ENCODE data around the gene KCNAB3.

Gene KCNAB3

GRCh38 chr17:7897090-7897489, 32.6 kb downstream of the KCNAB3 start:
- no peak for DNase-seq

- DNase-seq, result no peak
Measured at GRCh38 chr17:7894866-7895265, 34.8 kb downstream of the KCNAB3 start.

DNA sequence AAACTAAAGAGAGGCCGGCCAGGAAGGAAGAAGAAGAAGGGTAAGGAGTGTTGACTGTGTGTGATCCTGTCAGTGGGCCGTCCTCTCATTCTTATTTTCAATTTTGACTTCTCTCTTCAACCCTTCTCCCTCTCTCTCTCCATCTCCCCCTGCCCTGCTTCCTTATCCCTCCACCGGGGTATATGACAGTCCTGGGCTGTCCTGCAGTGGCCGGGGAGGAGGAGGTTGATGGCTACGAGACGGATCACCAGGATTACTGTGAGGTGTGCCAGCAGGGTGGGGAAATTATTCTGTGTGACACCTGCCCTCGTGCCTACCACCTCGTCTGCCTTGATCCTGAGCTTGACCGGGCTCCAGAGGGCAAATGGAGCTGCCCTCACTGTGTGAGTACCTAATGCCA, 35.4 kb downstream of the KCNAB3 start:
- no peak for DNase-seq

- DNase-seq, result no peak
Measured at GRCh38 chr17:7893187-7893880, 36.3 kb downstream of the KCNAB3 start.

DNA sequence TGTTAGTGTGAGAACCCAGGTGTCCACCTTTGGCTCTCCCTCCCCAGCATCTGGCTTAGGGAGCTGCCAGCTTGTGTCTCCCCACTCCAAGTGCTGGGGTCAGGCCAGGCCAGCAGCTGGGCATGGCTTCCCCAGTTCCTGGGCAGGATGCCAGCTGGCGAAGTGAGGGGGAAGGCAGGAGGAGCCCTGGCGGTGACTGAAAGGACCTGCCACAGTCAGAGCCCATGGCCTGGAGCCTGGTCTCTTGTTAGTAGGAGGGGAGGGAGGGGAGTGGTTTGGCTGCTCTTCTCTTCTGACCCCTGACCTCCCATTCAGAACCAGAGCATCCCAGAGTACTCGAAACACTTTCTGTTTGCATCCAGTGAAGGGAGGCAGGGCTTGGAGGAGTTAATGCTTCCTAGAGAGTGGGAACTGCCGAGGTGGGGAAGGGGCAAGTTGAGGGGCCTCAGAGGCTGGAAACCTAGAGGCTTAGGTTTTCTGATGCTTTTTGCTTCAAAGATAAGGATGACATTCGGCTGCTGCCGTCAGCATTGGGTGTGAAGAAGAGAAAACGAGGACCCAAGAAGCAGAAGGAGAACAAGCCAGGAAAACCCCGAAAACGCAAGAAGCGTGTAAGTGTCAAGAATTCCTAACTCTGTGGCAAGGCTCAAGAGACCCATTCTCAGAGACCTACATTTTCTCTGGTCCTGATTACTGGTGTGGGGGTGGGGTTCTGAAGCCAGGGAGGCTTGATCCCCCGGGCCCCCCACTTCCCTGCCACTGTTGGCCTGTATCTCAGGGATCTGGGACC, 40.3 kb downstream of the KCNAB3 start:
- peak in 2 of 5 experiments; percentile 5 to 43 for DNase-seq

GRCh38 chr17:7888184-7888920, 41.3 kb downstream of the KCNAB3 start, which contains the start of gene CHD3:
Gene CHD3, plus strand, starts transcription at chr17:7888789. Its CDS starts 212 bp downstream, at chr17:7889001.
- peak in 3 of 5 experiments; percentile 39 to 58 (median 46) for DNase-seq

- DNase-seq, result peak; percentile 64 to 98 (median 83)
Measured at GRCh38 chr17:7887482-7888183, 42.0 kb downstream of the KCNAB3 start.

- no peak for DNase-seq
Measured at GRCh38 chr17:7887038-7887481, 42.6 kb downstream of the KCNAB3 start.

- DNase-seq, result peak; percentile 25 to 77 (median 59)
Measured at GRCh38 chr17:7886227-7887037, 43.2 kb downstream of the KCNAB3 start.

DNA sequence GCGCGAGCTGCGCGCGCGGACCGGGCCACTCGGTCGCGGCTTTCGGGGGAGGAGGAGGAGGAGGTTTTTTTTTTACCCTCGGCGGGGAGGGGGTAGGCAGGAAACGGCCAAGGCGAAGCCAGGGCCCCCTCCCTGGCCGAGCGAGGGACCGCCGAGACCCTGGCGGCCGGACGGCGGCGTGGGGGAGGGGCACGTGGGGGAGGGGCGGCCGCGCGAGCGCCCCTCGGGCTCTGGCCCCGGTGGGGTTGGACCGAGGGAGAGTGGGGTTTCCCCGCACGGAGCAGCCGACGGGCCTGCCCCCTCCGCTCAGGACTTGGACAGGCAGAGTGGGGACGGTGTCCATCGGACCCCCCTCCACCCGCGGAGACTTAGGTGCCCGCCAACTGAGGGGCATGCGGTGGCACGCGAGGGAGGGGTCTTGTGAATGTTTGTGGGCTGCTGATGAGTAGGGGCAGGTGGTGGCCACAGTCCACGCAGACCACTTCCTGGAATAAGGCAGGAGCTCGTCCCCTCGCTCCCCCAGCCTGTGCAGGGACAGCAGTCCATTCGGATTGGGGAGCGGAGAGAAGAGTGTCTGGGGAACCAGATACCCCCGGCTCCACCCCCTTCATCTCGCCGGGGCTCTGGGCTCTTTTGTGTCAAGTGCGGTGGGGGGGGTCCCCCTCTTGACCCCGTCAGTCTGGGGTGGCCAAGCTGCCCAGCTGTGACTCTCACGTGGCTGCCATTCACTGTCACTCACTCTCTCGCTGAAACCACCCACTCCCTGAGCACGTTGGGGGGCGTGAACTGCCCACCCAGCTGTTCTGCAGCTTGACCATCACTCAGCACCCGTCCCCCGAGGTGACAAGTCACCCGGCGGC, 44.1 kb downstream of the KCNAB3 start:
- peak in 4 of 5 experiments; percentile 14 to 69 (median 28) for DNase-seq

DNA sequence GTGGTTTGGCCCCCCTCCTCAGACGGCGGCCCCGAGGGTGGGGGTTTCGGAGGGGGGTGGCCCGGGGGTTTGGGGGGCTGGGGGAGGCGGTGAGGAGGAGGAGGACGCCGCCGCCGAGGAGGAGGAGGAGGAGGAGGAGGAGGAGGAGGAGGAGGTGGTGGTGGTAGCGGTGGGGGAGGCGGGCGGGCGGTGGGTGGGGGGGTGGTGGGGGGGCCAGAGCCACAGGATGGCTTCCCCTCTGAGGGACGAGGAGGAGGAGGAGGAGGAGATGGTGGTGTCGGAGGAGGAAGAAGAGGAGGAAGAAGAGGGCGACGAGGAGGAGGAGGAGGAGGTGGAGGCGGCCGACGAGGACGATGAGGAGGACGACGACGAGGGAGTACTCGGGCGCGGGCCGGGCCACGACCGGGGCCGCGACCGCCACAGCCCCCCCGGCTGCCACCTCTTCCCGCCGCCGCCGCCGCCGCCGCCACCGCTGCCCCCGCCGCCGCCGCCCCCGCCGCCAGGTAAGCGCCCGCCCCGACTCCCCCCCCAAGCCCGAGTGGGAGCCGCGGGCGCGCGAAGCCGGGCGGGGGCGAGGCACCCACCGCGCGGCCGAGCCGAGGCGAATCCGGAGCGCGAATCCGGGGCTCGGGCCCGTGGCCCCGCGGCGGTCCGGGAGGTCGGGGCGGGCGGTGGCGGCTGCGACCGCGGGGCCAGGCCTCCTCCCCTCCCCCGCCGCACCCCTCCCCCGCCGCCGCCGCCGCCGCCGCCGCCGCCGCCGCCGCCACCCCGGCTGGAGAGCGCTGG, 44.9 kb downstream of the KCNAB3 start:
- peak in 4 of 5 experiments; percentile 2 to 58 (median 40) for DNase-seq

DNA sequence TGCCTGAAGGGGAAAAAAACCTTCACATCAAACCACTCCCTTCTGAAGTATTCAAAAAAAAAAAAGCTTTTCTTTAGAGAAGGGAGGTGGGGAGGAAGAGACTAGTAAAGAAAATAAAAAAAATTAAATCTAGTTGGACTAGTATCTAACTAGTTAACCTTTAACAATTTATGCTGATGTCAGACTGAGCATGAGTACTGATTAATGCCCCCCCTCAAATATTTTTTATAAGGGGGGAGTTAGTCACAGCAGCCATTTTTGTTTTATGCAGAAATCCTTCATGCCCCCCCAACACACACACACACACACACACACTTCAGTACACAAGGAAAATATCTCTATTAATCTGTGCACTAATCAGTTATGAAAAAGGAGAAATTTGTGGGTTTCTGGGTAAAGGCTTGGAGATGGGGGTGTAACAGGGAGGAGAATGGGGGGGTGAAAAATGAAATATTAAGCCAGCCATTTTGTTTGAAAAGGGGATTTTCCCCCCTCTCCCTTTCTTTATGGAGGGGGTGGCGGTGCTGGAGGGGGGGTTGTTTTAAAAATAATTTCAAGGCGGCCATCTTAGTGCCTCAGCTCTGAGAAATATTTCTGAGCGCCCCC, 45.8 kb downstream of the KCNAB3 start:
- DNase-seq, result peak in 3 of 5 experiments; percentile 24 to 77 (median 34)

- DNase-seq, result no peak
Measured at GRCh38 chr17:7882629-7883028, 47.0 kb downstream of the KCNAB3 start.

DNA sequence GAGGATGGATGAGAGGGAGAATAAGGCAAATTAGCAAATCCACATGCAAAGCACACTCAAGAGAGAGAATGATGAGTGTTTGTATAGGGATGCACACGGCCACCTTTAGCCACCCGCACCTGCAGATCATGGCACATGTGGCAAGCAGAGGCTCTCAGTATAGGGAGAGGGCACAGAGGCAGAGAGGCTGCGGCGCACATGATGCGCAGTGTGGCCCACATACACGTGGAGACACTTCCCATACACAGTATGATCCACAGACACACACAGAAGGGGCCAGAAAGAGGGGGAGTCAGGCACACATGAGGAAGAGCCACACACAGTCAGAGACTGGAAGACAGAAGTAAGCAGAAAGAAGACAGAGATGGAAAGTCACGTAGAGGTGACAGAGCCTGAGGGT, 47.6 kb downstream of the KCNAB3 start:
- peak in 1 of 5 experiments; percentile 13 for DNase-seq

- no peak for DNase-seq
Measured at GRCh38 chr17:7881276-7882054, 48.2 kb downstream of the KCNAB3 start.

DNA sequence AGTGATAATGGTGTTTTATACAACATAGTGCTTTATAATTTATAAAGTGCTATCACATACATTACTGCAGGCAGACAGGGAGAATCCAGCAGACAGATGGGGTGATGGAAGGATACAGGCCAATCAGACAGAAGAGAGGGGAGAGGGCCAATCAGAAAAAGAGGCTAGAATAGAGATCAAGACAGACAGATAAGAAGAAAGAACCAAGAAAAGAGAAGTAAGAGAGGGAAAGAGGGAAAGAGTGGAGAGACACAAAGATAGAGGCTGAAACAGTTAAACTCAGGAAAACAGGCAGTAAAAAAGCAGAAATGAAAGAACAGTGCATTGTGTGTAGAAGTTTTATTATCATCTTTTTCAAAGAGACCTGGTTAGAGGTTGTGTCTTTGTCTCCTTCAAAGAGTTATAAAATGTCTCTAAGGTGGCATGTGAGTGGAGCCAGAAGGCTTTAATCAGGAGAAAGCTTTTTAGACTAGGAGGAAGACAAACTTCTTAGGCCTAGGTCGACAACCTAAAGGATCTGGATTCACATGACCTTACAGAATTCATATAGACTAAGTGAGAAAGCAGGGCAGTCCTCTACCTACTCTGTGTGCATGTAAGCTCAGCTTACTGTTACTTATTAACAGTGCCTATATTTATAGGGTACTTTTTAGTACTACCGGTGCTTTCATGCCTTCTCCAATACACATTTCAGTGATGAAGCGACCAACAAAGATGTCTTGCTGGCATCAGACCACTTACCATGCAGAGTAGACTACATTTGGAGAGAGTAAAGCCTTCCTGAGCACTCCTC, 49.4 kb downstream of the KCNAB3 start:
- DNase-seq, result peak in 1 of 5 experiments; percentile 22

DNA sequence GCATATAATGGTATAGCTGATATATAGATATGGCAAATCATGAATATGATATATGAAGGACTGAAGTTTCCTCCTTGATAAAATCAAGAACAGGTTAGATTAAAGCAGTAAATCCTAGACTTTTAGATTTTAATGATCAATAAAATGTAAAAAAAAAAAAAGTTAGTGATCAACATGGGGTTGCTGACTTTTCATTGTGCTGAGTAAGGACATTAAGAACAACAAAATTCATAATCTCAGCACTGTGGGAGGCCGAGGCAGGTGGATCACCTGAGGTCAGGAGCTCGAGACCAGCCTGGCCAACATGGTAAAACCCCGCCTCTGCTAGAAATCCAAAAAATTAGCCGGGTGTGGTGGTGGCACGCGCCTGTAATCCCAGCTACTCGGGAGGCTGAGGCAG, 51.4 kb downstream of the KCNAB3 start:
- DNase-seq, result no peak
